ENCODE measurements around the gene RASA2. TPM values are rescaled to one million over a fixed set of nuclear protein-coding genes. Genes with fewer than 3 reads are reported as not detected.

The RASA2 gene
- total and polyA plus RNA-seq, 2 of the 4 experiments (the other 2 are of a cell fraction), result 6.1 to 14.0 TPM

- POLR2A ChIA-PET (ENCODE audit: unreplicated experiment), result no interaction called here
Measured at GRCh38 chr3:141500397-141500796, 13.6 kb downstream of the RASA2 start.

More at GRCh38 chr3:141500397-141500796, 13.6 kb downstream of the RASA2 start:
- no peak for ATAC-seq (ENCODE audit: low read depth)
- Histone ChIP-seq H2BK120ac (ENCODE audit: low read depth, low read length) (no peak overlapping the region), H2BK20ac (ENCODE audit: low read depth, low read length) (no peak overlapping the region), H3K9ac (ENCODE audit: low read depth, low read length) (no peak overlapping the region), H3K56ac (ENCODE audit: extremely low read depth, insufficient read depth, low read length) (no peak overlapping the region), H2BK5ac (ENCODE audit: low read depth, low read length, poor library complexity, severe bottlenecking) (no peak overlapping the region), H4K20me1 (ENCODE audit: insufficient read depth, low read length) (peaks cover 26% of the 10 kb centered on the region), H3K4me2 (ENCODE audit: low read depth, low read length) (no peak overlapping the region), H3K9me3 (ENCODE audit: control insufficient read depth, insufficient read depth, low read length) (no peaks in the 10 kb centered on the region), H3K27ac (ENCODE audit: insufficient read depth, low read length) (no peak overlapping the region), H2AFZ (replicated peaks; ENCODE audit: low read length, poor library complexity) (no peak overlapping the region), H3K4me1 (ENCODE audit: control insufficient read depth, insufficient read depth, low read length) (peaks cover 7% of the 10 kb centered on the region; the same call in 1 of the 2 replicates), H3K23ac (ENCODE audit: low read depth, low read length) (no peak overlapping the region), H4K5ac (ENCODE audit: low read depth, low read length) (no peak overlapping the region), H3K27me3 (ENCODE audit: control insufficient read depth, insufficient read depth, low read length) (no peaks in the 10 kb centered on the region), H4K91ac (ENCODE audit: insufficient read depth, low read depth, low read length) (no peak overlapping the region), H3K79me1 (ENCODE audit: low read depth in 1 of 2, low read length in 2 of 2) (peaks cover 14 to 49% of the 10 kb centered on the region in 2 experiments; a peak in 3 of 4 replicates), H2BK15ac (ENCODE audit: low read depth, low read length) (no peak overlapping the region), H3K4ac (ENCODE audit: low read depth, low read length) (no peak overlapping the region), H3K18ac (ENCODE audit: low read depth, low read length) (no peak overlapping the region), H3K4me3 (ENCODE audit: insufficient read depth, low read depth, low read length) (no peak overlapping the region), H3K14ac (replicated peaks; ENCODE audit: low read depth, low read length) (no peak overlapping the region), H3K36me3 (ENCODE audit: control insufficient read depth, insufficient read depth, low read length) (peaks cover 1% of the 10 kb centered on the region; the same call in 1 of the 2 replicates), H2AK5ac (ENCODE audit: low read depth, low read length) (no peak overlapping the region), H2AK9ac (replicated peaks; ENCODE audit: low read depth, low read length, poor library complexity) (no peak overlapping the region), H4K8ac (ENCODE audit: low read depth in 2 of 2, low read length in 2 of 2) (no peak overlapping the region), H3K9me1 (ENCODE audit: insufficient read depth, low read length) (0 out of 2 replicates have a peak, but pooled peaks cover 3% of the 10 kb centered on the region)
- WGBS, 2 experiments (ENCODE audit: extremely low coverage in 2 of 2, insufficient read length in 1 of 2), result no CpG with 5 or more reads among the region's 1 CpG
- TF ChIP-seq NFE2L2 (IDR thresholded peaks at IDR 0.05; ENCODE audit: low read depth, low read length) (no peak), RFX5 (IDR thresholded peaks at IDR 0.05; ENCODE audit: low read depth, low read length) (no peak), FOS (IDR thresholded peaks at IDR 0.05; ENCODE audit: low read depth, low read length) (no peak), SMC3 (IDR thresholded peaks at IDR 0.05; ENCODE audit: low read depth, low read length) (no peak), RCOR1 (IDR thresholded peaks at IDR 0.05; ENCODE audit: insufficient replicate concordance, low read length) (no peak), MAZ (IDR thresholded peaks at IDR 0.05; ENCODE audit: borderline replicate concordance, low read depth, low read length) (no peak), MXI1 (IDR thresholded peaks at IDR 0.05; ENCODE audit: borderline replicate concordance, low read depth, low read length) (no peak), CEBPB (IDR thresholded peaks at IDR 0.05; ENCODE audit: low read depth, low read length) (no peak), BHLHE40 (IDR thresholded peaks at IDR 0.05; ENCODE audit: low read depth, low read length) (no peak), POLR2A (IDR thresholded peaks at IDR 0.05; ENCODE audit: low read depth, low read length) (no peak)
- in situ Hi-C loops (cut with MboI; ENCODE audit: low sequenced_read_pairs) (no loop called here), dilution Hi-C loops (cut with HindIII; ENCODE audit: low sequenced_read_pairs, unreplicated experiment) (no loop called here), intact Hi-C loops (cut with micrococcal nuclease) (no loop called here)
- no TSS peak for BruUV-seq (replicated peaks)
- DNase-seq, result no peak
- CTCF ChIA-PET, result no interaction called here
